Effector memory CD8-positive, alpha-beta T cell (primary cell): ENCODE data around the gene URAD.

Experiments used
- ATAC-seq: fragments of 150-1000 bp; cut with Tn5 transposase; replicated peaks from 2 replicates; pipeline ENCODE4 v1.10.0; 2021; ENCODE audit warnings: mild to moderate bottlenecking, moderate library complexity
- DNase-seq, 3 experiments: peaks; one replicate each; pipeline ENCODE4 v3.0.0; 2021
- H3K27ac Mint-ChIP-seq, 2 donors: one replicate each; pipeline ENCODE4 v1.8.0; 2022; ENCODE audit warnings: mild to moderate bottlenecking in 2 of 2, mixed read lengths in 2 of 2, moderate library complexity in 2 of 2
- H3K27me3 Mint-ChIP-seq, 2 donors: one replicate each; pipeline ENCODE4 v1.8.0; 2022; ENCODE audit warnings: mixed read lengths in 2 of 2
- H3K36me3 Mint-ChIP-seq: one replicate; pipeline ENCODE4 v1.8.0; 2022; ENCODE audit warnings: mild to moderate bottlenecking, moderate library complexity, mixed read lengths; ENCODE audit not compliant: insufficient read depth
- H3K4me1 Mint-ChIP-seq, 2 donors: one replicate each; pipeline ENCODE4 v1.8.0; 2022; ENCODE audit warnings: low read depth in 2 of 2, mixed read lengths in 2 of 2
- H3K4me3 Mint-ChIP-seq, 2 donors: one replicate each; pipeline ENCODE4 v1.8.0; 2022; ENCODE audit warnings: mild to moderate bottlenecking in 2 of 2, mixed read lengths in 2 of 2, moderate library complexity in 2 of 2
- H3K9me3 Mint-ChIP-seq, 2 donors: one replicate each; pipeline ENCODE4 v1.8.0; 2022; ENCODE audit warnings: mixed read lengths in 2 of 2

URAD gene

DNA sequence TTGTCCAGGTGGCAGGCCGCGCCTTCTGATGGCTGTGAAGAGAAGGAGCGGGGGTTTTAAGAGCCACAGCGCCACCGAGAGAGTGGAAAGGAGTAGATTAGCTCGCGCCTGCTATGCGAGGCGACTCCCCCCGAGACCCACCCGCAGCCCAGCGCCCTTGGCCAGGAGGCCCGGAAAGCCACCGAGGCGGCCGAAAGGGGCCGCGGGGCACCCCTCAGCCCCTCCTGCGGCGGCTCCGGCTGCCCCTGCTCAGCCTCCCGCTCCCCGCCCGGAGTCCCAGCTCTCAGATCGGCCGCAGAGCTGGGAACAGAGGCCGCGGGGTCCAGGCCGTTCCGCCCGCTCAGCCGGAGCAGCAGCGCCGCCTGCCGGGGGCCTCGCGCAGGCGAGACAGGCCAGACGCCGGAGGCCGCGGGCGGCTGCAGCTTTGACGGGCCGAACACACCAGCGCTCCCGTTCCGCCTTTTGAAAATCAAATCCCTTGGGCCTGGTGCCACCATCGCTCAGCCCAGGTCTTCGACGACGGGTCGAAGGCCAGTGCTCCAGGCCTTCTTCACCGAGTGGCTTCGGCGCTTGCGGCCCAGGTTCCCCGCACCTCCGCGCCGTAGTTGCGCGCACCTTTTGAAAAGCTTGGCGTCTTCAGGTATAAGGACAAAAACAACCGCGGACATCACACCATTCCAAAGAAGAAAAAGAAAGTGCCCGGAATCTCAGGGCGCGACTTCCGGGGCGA, 34.7 kb downstream of the URAD start:
- Mint-ChIP-seq H3K4me1 (peaks cover 7% of the 10 kb centered on the region in 2 donors), H3K36me3 (no peaks in the 10 kb centered on the region), H3K27me3 (peaks cover 53 to 78% of the 10 kb centered on the region in 2 donors), H3K27ac (no peak overlapping the region), H3K4me3 (peak overlapping the region; percentile 80 to 81), H3K9me3 (peaks cover 0 to 3% of the 10 kb centered on the region in 2 donors)
- ATAC-seq (peak; percentile 83), DNase-seq (peak; percentile 42 to 47 (median 43))

DNA sequence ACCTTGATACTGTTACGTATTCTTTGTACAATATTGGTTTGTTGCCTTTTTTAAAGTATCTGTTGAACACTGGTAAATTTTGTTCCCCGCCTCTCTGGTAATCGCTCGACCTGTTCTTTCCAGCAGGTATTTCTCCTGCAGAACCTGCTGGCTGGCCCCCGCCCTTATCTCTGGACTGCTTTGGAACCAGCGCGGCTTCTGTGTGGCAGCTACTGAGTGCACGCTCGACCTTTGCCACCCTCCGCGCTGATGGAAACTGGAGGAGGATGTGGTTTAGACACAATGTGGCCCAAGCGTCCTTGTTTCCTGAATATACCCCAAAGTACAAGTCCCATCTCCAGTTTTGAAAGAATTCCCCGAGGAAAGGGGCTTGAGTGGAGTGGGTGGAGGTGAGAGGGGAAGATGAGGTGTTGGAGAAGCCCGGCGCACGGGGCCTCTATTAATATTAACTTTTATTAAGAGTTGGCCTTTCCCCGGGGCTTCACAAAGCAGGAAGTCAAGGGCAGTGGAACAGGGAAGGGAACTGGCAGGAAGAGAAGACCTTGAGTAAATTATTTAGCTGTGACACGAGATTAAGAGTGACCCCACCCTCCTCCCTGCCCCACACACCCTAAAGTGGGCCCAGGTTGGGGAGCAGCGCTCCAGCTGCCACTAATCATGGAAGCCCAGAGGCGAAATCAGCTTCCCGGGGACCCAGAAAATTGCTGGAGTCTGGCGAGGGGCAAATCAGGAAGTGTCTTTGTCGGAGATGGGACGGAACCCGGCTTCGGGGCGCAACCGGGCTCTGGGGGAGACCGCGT, 35.4 kb downstream of the URAD start:
- Mint-ChIP-seq H3K27ac (no peak overlapping the region), H3K4me3 (peak overlapping the region; percentile 80 to 81), H3K9me3 (peaks cover 0 to 3% of the 10 kb centered on the region in 2 donors), H3K36me3 (no peaks in the 10 kb centered on the region), H3K4me1 (peaks cover 7% of the 10 kb centered on the region in 2 donors), H3K27me3 (peaks cover 51 to 78% of the 10 kb centered on the region in 2 donors)
- no peak for DNase-seq
- no peak for ATAC-seq

DNA sequence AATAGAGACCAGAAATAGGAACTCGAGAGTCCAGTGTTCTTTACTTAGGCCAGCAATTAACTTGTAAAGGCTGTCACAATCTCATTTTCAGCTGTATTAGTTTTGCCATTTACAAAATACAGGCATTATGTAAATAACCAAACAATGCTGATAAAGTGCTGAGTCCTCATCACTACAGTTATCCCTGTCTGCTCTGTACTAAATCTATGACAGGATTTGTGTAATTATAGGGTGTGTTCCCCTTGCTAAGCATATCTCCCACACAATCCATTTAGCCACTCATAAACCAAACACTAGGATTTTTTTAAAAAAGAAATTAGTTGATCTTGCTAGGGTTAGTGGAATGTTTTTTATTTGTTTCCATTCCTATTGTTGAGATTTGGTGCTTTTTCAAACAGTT, 45.5 kb downstream of the URAD start:
- H3K27me3 Mint-ChIP-seq, result peaks cover 16 to 43% of the 10 kb centered on the region in 2 donors
- no peaks in the 10 kb centered on the region for H3K4me1 Mint-ChIP-seq
- H3K27ac Mint-ChIP-seq, result no peak overlapping the region
- H3K4me3 Mint-ChIP-seq, result no peak overlapping the region
- no peaks in the 10 kb centered on the region for H3K9me3 Mint-ChIP-seq
- H3K36me3 Mint-ChIP-seq, result peaks cover 3% of the 10 kb centered on the region
- ATAC-seq, result no peak
- no peak for DNase-seq

DNA sequence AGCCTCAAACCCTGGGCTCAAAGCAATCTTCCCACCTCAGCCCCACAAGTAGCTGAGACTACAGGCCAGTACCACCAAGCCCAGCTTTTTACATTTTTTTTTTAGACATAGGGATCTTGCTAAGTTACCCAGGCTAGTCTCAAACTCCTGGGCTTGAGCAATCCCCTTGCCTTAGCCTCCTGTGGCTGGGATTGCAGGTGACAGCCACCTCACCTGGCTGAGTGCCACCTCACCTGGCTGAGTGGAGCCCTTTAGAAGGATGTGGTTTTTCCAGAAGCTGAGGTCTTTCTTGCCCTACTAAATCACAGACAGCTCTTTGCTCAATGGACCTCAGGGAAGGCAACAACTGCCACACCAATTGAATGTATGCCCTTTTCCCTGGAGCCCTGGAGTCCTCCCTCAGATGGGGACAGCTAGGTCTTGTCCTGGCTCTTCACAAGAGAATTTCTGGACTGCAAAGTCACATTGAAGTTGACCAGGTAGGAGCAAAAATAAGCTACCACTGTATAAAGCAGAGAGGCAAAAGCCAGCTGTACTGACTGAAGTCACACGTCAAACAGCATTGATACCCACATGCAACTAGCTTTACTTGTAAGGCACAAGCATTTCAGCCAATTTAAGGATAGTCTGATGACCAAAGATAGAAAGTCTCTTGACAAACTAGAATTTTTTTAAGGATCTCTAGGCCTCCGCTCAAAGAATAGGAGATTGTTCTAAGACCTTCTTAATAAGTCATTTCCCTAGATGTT, 54.7 kb downstream of the URAD start:
- Mint-ChIP-seq H3K4me1 (no peaks in the 10 kb centered on the region), H3K4me3 (no peak overlapping the region), H3K27me3 (peaks cover 36 to 45% of the 10 kb centered on the region in 2 donors), H3K27ac (no peak overlapping the region), H3K9me3 (no peaks in the 10 kb centered on the region), H3K36me3 (no peaks in the 10 kb centered on the region)
- ATAC-seq (no peak), DNase-seq (no peak)

DNA sequence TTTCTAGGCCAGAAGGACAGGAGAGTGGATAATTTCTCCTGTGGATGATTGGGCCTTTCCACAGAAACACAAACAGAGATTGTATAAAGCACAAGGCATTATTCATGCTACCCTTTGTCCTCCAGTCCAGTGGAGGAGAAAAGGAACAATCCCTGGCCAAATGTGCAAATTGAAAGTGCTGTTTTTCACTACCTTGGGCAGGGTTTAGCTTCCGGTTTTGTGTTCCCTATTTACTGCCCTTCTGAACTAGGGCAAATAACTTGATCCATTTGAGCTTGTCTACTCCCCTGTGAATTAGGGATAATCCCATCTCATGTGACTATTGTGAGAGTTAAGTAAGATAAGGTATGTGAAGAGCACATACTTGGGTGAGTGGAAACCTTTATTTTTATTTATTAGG, 55.4 kb downstream of the URAD start:
- Mint-ChIP-seq H3K4me1 (peaks cover 0 to 1% of the 10 kb centered on the region in 2 donors), H3K27me3 (peaks cover 42 to 52% of the 10 kb centered on the region in 2 donors), H3K36me3 (no peaks in the 10 kb centered on the region), H3K9me3 (no peaks in the 10 kb centered on the region), H3K27ac (no peak overlapping the region), H3K4me3 (no peak overlapping the region)
- DNase-seq (no peak), ATAC-seq (no peak)

DNA sequence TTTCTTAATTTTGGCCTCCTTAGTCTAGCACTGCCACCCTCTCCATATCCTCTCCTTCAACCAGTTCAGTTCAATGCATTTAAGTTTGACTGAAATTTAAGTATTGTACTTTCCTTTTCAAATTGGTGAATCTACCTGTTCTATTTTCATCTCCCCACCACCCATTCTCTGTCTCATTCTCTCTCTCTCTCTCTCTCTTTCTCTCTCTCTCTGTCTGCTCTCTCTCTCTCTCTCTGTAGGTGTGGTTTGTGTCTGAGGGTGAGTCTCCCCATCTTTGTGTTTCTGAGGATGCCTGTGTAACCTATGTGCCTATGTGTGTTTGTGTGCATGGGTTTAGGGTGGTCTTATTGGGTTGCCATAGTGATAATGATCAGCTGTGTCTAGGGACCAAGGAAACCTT, 58.6 kb downstream of the URAD start:
- H3K27me3 Mint-ChIP-seq, result peaks cover 75 to 83% of the 10 kb centered on the region in 2 donors
- no peak for DNase-seq
- H3K27ac Mint-ChIP-seq, result no peak overlapping the region

DNA sequence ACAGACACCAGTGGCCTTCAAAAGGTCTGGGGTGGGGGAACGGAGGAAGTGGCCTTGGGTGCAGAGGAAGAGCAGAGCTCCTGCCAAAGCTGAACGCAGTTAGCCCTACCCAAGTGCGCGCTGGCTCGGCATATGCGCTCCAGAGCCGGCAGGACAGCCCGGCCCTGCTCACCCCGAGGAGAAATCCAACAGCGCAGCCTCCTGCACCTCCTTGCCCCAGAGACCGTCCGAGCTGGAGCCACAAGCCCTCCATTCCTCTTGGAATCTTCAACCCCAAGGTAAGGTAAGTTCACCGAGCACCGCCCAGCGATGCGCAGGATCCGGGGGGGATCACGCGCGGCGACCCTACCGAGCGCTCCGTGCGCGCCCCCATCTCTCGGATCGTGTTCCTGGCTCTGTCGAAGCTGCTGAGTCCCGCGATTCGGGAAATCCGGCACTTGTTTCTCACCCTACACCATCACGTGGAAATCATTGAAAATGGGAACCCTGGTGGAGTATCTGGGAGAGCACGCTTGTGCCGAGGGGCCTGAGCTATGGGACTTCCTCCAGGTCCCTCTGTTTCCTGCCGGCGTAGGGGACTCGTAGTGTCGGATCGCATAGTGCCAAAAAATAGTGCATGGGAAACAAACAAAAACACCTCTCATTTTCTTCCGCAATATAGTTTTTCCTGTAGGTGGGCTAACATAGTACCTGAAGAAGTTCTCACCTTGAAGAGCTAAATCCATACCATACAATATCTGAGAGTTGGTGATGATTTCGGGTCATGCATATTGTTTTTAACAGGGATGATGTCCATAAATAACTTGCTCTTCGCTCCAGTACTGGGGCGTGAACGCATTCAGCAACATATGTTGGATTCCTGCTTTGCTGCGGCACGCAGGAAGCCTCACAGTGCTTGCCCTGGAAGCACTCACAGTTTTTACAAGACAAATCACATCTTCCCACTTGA, 59.4 kb downstream of the URAD start:
- H3K4me3 Mint-ChIP-seq, result no peak overlapping the region
- H3K9me3 Mint-ChIP-seq, result no peaks in the 10 kb centered on the region
- DNase-seq (no peak), ATAC-seq (no peak)
- H3K27ac Mint-ChIP-seq, result no peak overlapping the region
- peaks cover 81 to 86% of the 10 kb centered on the region in 2 donors for H3K27me3 Mint-ChIP-seq
- no peaks in the 10 kb centered on the region for H3K36me3 Mint-ChIP-seq
- peaks cover 12 to 16% of the 10 kb centered on the region in 2 donors for H3K4me1 Mint-ChIP-seq

More for the DNA sequence above, 58.6 kb downstream of the URAD start:
- no peak for ATAC-seq
- Mint-ChIP-seq H3K36me3 (no peaks in the 10 kb centered on the region), H3K4me1 (peaks cover 12 to 16% of the 10 kb centered on the region in 2 donors), H3K9me3 (no peaks in the 10 kb centered on the region), H3K4me3 (no peak overlapping the region)

DNA sequence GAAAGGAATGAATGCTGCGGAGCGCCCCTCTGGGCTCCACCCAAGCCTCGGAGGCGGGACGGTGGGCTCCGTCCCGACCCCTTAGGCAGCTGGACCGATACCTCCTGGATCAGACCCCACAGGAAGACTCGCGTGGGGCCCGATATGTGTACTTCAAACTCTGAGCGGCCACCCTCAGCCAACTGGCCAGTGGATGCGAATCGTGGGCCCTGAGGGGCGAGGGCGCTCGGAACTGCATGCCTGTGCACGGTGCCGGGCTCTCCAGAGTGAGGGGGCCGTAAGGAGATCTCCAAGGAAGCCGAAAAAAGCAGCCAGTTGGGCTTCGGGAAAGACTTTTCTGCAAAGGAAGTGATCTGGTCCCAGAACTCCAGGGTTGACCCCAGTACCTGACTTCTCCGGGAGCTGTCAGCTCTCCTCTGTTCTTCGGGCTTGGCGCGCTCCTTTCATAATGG, 60.1 kb downstream of the URAD start:
- peaks cover 12 to 21% of the 10 kb centered on the region in 2 donors for H3K4me1 Mint-ChIP-seq
- H3K27ac Mint-ChIP-seq, result no peak overlapping the region
- H3K4me3 Mint-ChIP-seq, result no peak overlapping the region
- no peaks in the 10 kb centered on the region for H3K9me3 Mint-ChIP-seq
- no peak for DNase-seq
- H3K36me3 Mint-ChIP-seq, result no peaks in the 10 kb centered on the region
- H3K27me3 Mint-ChIP-seq, result peaks cover 87 to 88% of the 10 kb centered on the region in 2 donors
- no peak for ATAC-seq
